GM18909 (cell line): ENCODE measurements around the gene PDZD7.
A peak's percentile ranks its signal among the peaks of the same experiment; 100 is the strongest.
"Not testable (repeated sequence)": the region's sequence is repeated elsewhere in the genome, so short reads cannot be mapped to it uniquely, and the experiment has no call there.

ENCODE experiments used
- ATAC-seq: cut with Tn5 transposase; IDR thresholded peaks from one replicate; pipeline ENCODE4 v1.9.1; 2021; ENCODE audit warnings: mild to moderate bottlenecking; ENCODE audit not compliant: unreplicated experiment, poor library complexity

The PDZD7 gene

GRCh38 chr10:101042667-101043362 is 11.9 kb upstream of the PDZD7 start:
- peak; percentile 95 for ATAC-seq

- no peak for ATAC-seq
Measured at GRCh38 chr10:101042118-101042517, 11.2 kb upstream of the PDZD7 start.

- ATAC-seq = peak; percentile 65
Measured at GRCh38 chr10:101041252-101041761, 10.4 kb upstream of the PDZD7 start.

GRCh38 chr10:101040851-101041250 is 9.9 kb upstream of the PDZD7 start:
- ATAC-seq = no peak

GRCh38 chr10:101040061-101040460 is 9.1 kb upstream of the PDZD7 start:
- no peak for ATAC-seq

- no peak for ATAC-seq
Measured at GRCh38 chr10:101038484-101038883, 7.6 kb upstream of the PDZD7 start.

GRCh38 chr10:101036726-101037125 is 5.8 kb upstream of the PDZD7 start:
- no peak for ATAC-seq

- ATAC-seq = no peak
Measured at GRCh38 chr10:101035916-101036702, 5.2 kb upstream of the PDZD7 start.

GRCh38 chr10:101035314-101035713 is 4.4 kb upstream of the PDZD7 start:
- ATAC-seq = no peak

- ATAC-seq = not testable (repeated sequence)
Measured at GRCh38 chr10:101034404-101034803, 3.5 kb upstream of the PDZD7 start.

GRCh38 chr10:101033276-101033675 is 2.3 kb upstream of the PDZD7 start:
- ATAC-seq = no peak

- peak; percentile 23 for ATAC-seq
Measured at GRCh38 chr10:101032637-101033224, 1.8 kb upstream of the PDZD7 start.

GRCh38 chr10:101031796-101032636 is 1.1 kb upstream of the PDZD7 start:
- ATAC-seq = peak; percentile 44

GRCh38 chr10:101030496-101031127 is 317 bp downstream of the PDZD7 start:
- ATAC-seq = no peak

GRCh38 chr10:101029520-101030295 is 1.2 kb downstream of the PDZD7 start:
- ATAC-seq = no peak

- ATAC-seq = no peak
Measured at GRCh38 chr10:101028446-101029337, 2.2 kb downstream of the PDZD7 start.

GRCh38 chr10:101027106-101027720 is 3.7 kb downstream of the PDZD7 start:
- no peak for ATAC-seq
